ENCODE data around the gene HTR3B.

HTR3B gene

GRCh38 chr11:113934761-113935160 is 30.2 kb downstream of the HTR3B start:
- no peaks in the 10 kb centered on the region for H3K79me2 ChIP-seq (ENCODE audit: insufficient read depth, low read length)
- no peaks in the 10 kb centered on the region for H3K36me3 ChIP-seq (ENCODE audit: insufficient read depth, low read length)
- TF ChIP-seq EZH2phosphoT487 (IDR thresholded peaks at IDR 0.05; ENCODE audit: borderline replicate concordance) (no peak), CTCF (conservative IDR thresholded peaks at IDR 0.05; ENCODE audit: low read length) (no peak)
- no peaks in the 10 kb centered on the region for H3K27me3 ChIP-seq (ENCODE audit: insufficient read depth, low read length, poor library complexity, severe bottlenecking)
- no peaks in the 10 kb centered on the region for H3F3A ChIP-seq (ENCODE audit: low read depth)
- no peaks in the 10 kb centered on the region for H3K4me1 ChIP-seq (ENCODE audit: insufficient read depth, low read length, poor library complexity, severe bottlenecking)
- no peak overlapping the region for H3K9ac ChIP-seq (ENCODE audit: low read depth, low read length, poor library complexity, severe bottlenecking)
- H4K20me1 ChIP-seq (ENCODE audit: insufficient read depth, low read length, poor library complexity, severe bottlenecking), result no peaks in the 10 kb centered on the region
- no peak overlapping the region for H3K4me2 ChIP-seq (ENCODE audit: low read depth, low read length, poor library complexity, severe bottlenecking)
- H3K9me2 ChIP-seq (replicated peaks; ENCODE audit: low read depth, low read length), result no peaks in the 10 kb centered on the region
- no peaks in the 10 kb centered on the region for H3K9me3 ChIP-seq (ENCODE audit: insufficient read depth, low read depth, low read length)
- no peak overlapping the region for H2AFZ ChIP-seq (ENCODE audit: low read length)
- no peak overlapping the region for H3K4me3 ChIP-seq (ENCODE audit: low read length, poor library complexity, severe bottlenecking)

GRCh38 chr11:113935858-113936257 is 31.3 kb downstream of the HTR3B start:
- Histone ChIP-seq H3K27me3 (ENCODE audit: insufficient read depth, low read length, poor library complexity, severe bottlenecking) (no peaks in the 10 kb centered on the region), H3K4me3 (ENCODE audit: low read length, poor library complexity, severe bottlenecking) (no peak overlapping the region), H3K36me3 (ENCODE audit: insufficient read depth, low read length) (no peaks in the 10 kb centered on the region), H3K4me2 (ENCODE audit: low read depth, low read length, poor library complexity, severe bottlenecking) (no peak overlapping the region), H3F3A (ENCODE audit: low read depth) (no peaks in the 10 kb centered on the region), H4K20me1 (ENCODE audit: insufficient read depth, low read length, poor library complexity, severe bottlenecking) (no peaks in the 10 kb centered on the region), H3K4me1 (ENCODE audit: insufficient read depth, low read length, poor library complexity, severe bottlenecking) (no peaks in the 10 kb centered on the region), H3K9me2 (replicated peaks; ENCODE audit: low read depth, low read length) (no peaks in the 10 kb centered on the region), H3K9ac (ENCODE audit: low read depth, low read length, poor library complexity, severe bottlenecking) (no peak overlapping the region), H3K79me2 (ENCODE audit: insufficient read depth, low read length) (no peaks in the 10 kb centered on the region), H2AFZ (ENCODE audit: low read length) (no peak overlapping the region), H3K9me3 (ENCODE audit: insufficient read depth, low read depth, low read length) (no peaks in the 10 kb centered on the region)
- no peak for TF ChIP-seq CTCF (conservative IDR thresholded peaks at IDR 0.05; ENCODE audit: low read length)
- no peak for TF ChIP-seq EZH2phosphoT487 (IDR thresholded peaks at IDR 0.05; ENCODE audit: borderline replicate concordance)

GRCh38 chr11:113937918-113938317 is 33.3 kb downstream of the HTR3B start:
- H3F3A ChIP-seq (ENCODE audit: low read depth), result no peaks in the 10 kb centered on the region
- H4K20me1 ChIP-seq (ENCODE audit: insufficient read depth, low read length, poor library complexity, severe bottlenecking), result no peaks in the 10 kb centered on the region
- no peak for TF ChIP-seq EZH2phosphoT487 (IDR thresholded peaks at IDR 0.05; ENCODE audit: borderline replicate concordance)
- no peak for TF ChIP-seq CTCF (conservative IDR thresholded peaks at IDR 0.05; ENCODE audit: low read length)
- H3K9ac ChIP-seq (ENCODE audit: low read depth, low read length, poor library complexity, severe bottlenecking), result no peak overlapping the region
- no peaks in the 10 kb centered on the region for H3K79me2 ChIP-seq (ENCODE audit: insufficient read depth, low read length)
- no peak overlapping the region for H3K4me2 ChIP-seq (ENCODE audit: low read depth, low read length, poor library complexity, severe bottlenecking)
- H3K4me3 ChIP-seq (ENCODE audit: low read length, poor library complexity, severe bottlenecking), result no peak overlapping the region
- H3K9me2 ChIP-seq (replicated peaks; ENCODE audit: low read depth, low read length), result no peaks in the 10 kb centered on the region
- no peaks in the 10 kb centered on the region for H3K4me1 ChIP-seq (ENCODE audit: insufficient read depth, low read length, poor library complexity, severe bottlenecking)
- no peaks in the 10 kb centered on the region for H3K27me3 ChIP-seq (ENCODE audit: insufficient read depth, low read length, poor library complexity, severe bottlenecking)
- H3K9me3 ChIP-seq (ENCODE audit: insufficient read depth, low read depth, low read length), result no peaks in the 10 kb centered on the region
- no peaks in the 10 kb centered on the region for H3K36me3 ChIP-seq (ENCODE audit: insufficient read depth, low read length)
- H2AFZ ChIP-seq (ENCODE audit: low read length), result no peak overlapping the region
